Measurements from ENCODE around the gene CARMIL3. TPM values are rescaled to one million over a fixed set of nuclear protein-coding genes. Genes with fewer than 3 reads are reported as not detected.
A peak's percentile ranks its signal among the peaks of the same experiment; 100 is the strongest.
"Not testable (repeated sequence)": the region's sequence is repeated elsewhere in the genome, so short reads cannot be mapped to it uniquely, and the experiment has no call there.

The CARMIL3 gene
- under 0.01 TPM in 1 of 2 replicates, not detected in the other for total RNA-seq (2014; rRNA removed)
- polyA plus RNA-seq (2012): 0.04 TPM

GRCh38 chr14:24051789-24052655 lies at the start of gene CARMIL3:
Gene CARMIL3 (plus strand): TSS chr14:24052009. CDS start chr14:24052154, 145 bp downstream.
- peak; percentile 31 for DNase-seq (ENCODE audit: low read depth)

- DNase-seq (ENCODE audit: low read depth): not testable (repeated sequence)
These were observed 45.4 kb upstream of the CARMIL3 start for GRCh38 chr14:24006471-24006816.

GRCh38 chr14:24006817-24007652 lies 44.8 kb upstream of the CARMIL3 start:
- DNase-seq (ENCODE audit: low read depth): not testable (repeated sequence)

- DNase-seq (ENCODE audit: low read depth): no peak
These were observed 40.8 kb upstream of the CARMIL3 start for GRCh38 chr14:24011051-24011450.

- DNase-seq (ENCODE audit: low read depth): not testable (repeated sequence)
These were observed 39.0 kb upstream of the CARMIL3 start for GRCh38 chr14:24012726-24013273.

GRCh38 chr14:24013654-24014514 lies 37.9 kb upstream of the CARMIL3 start:
- peak; percentile 68 for DNase-seq (ENCODE audit: low read depth)

- DNase-seq (ENCODE audit: low read depth): not testable (repeated sequence)
These were observed 36.1 kb upstream of the CARMIL3 start for GRCh38 chr14:24015745-24016144.

- not testable (repeated sequence) for DNase-seq (ENCODE audit: low read depth)
These were observed 32.8 kb upstream of the CARMIL3 start for GRCh38 chr14:24018978-24019377.

- DNase-seq (ENCODE audit: low read depth): not testable (repeated sequence)
These were observed 31.9 kb upstream of the CARMIL3 start for GRCh38 chr14:24019944-24020343.

- not testable (repeated sequence) for DNase-seq (ENCODE audit: low read depth)
These were observed 31.3 kb upstream of the CARMIL3 start for GRCh38 chr14:24020520-24020919.

- DNase-seq (ENCODE audit: low read depth): not testable (repeated sequence)
These were observed 26.8 kb upstream of the CARMIL3 start for GRCh38 chr14:24024939-24025418.

GRCh38 chr14:24029687-24030086 lies 22.1 kb upstream of the CARMIL3 start:
- not testable (repeated sequence) for DNase-seq (ENCODE audit: low read depth)

GRCh38 chr14:24031331-24031730 lies 20.5 kb upstream of the CARMIL3 start:
- DNase-seq (ENCODE audit: low read depth): not testable (repeated sequence)

GRCh38 chr14:24032727-24033418 lies 18.9 kb upstream of the CARMIL3 start:
- DNase-seq (ENCODE audit: low read depth): peak; percentile 68

GRCh38 chr14:24035769-24036168 lies 16.0 kb upstream of the CARMIL3 start:
- DNase-seq (ENCODE audit: low read depth): not testable (repeated sequence)

- DNase-seq (ENCODE audit: low read depth): peak; percentile 53
These were observed 15.4 kb upstream of the CARMIL3 start for GRCh38 chr14:24036169-24036962.

- not testable (repeated sequence) for DNase-seq (ENCODE audit: low read depth)
These were observed 14.7 kb upstream of the CARMIL3 start for GRCh38 chr14:24036963-24037657.

- no peak for DNase-seq (ENCODE audit: low read depth)
These were observed 14.2 kb upstream of the CARMIL3 start for GRCh38 chr14:24037658-24038037.

GRCh38 chr14:24038686-24039085 lies 13.1 kb upstream of the CARMIL3 start:
- DNase-seq (ENCODE audit: low read depth): no peak

All from LHCN-M2 (cell line).